Gastroesophageal sphincter (tissue), 4 donors: ENCODE results near the gene THAP11. TPM values are rescaled to one million over a fixed set of nuclear protein-coding genes. Genes with fewer than 3 reads are reported as not detected.
A peak's percentile ranks its signal among the peaks of the same experiment; 100 is the strongest.

Experiments
- ATAC-seq: fragments of 150-250 bp; one replicate; pipeline ENCODE4 v1.9.1; 2016; ENCODE audit warnings: mild to moderate bottlenecking, moderate library complexity
- H3K27ac ChIP-seq, 4 donors: fragments of 200-600 bp; sonication (generic) in 3 of 4; 1 replicate in 3 of 4; 2 replicates in 1 of 4; pipeline ENCODE4 v1.5.1; 2016 to 2019
- H3K27me3 ChIP-seq: fragments of 200-600 bp; sonication (generic); one replicate; pipeline ENCODE4 v1.5.1; 2019
- H3K36me3 ChIP-seq, 2 donors: fragments of 200-600 bp; sonication (generic); one replicate each; pipeline ENCODE4 v1.5.1; 2019; ENCODE audit warnings: control low read depth in 1 of 2
- H3K4me1 ChIP-seq, 3 donors: fragments of 200-600 bp; sonication (generic); 1 replicate in 2 of 3; 2 replicates in 1 of 3; pipeline ENCODE4 v1.5.1; 2016 to 2019; ENCODE audit warnings: control low read depth in 2 of 3
- H3K4me3 ChIP-seq, 2 donors: fragments of 200-600 bp; sonication (generic); one replicate each; pipeline ENCODE4 v1.5.1; 2019; ENCODE audit warnings: mild to moderate bottlenecking in 1 of 2, moderate library complexity in 1 of 2
- H3K9me3 ChIP-seq, 3 donors: fragments of 200-600 bp; sonication (generic); one replicate each; pipeline ENCODE4 v1.5.1; 2017 to 2019; ENCODE audit warnings: control low read depth in 2 of 3
- CTCF ChIP-seq, 4 experiments: fragments of 200-600 bp in 2 of 4; fragments of 450-650 bp in 2 of 4; sonication (generic) in 1 of 4; IDR thresholded peaks; one replicate each; pipeline ENCODE4 v1.5.1; 2017 to 2019; ENCODE audit warnings: antibody characterized with exemption in 4 of 4, mild to moderate bottlenecking in 2 of 4, moderate library complexity in 2 of 4
- EP300 ChIP-seq: sonication (generic); formaldehyde crosslinking; IDR thresholded peaks from one replicate; pipeline ENCODE4 v1.6.1; 2017; ENCODE audit warnings: antibody characterized with exemption, mild to moderate bottlenecking
- POLR2A ChIP-seq, 2 donors: fragments of 450-650 bp; IDR thresholded peaks; one replicate each; pipeline ENCODE4 v1.6.1; 2017; ENCODE audit warnings: antibody characterized with exemption in 2 of 2, mild to moderate bottlenecking in 2 of 2, moderate library complexity in 1 of 2
- POLR2AphosphoS5 ChIP-seq: sonication (generic); formaldehyde crosslinking; IDR thresholded peaks from one replicate; pipeline ENCODE4 v1.6.1; 2017; ENCODE audit warnings: antibody characterized with exemption
- WGBS, 2 donors: methylation state at CpG; one replicate each; pipeline ENCODE4 v1.1.5; 2018; ENCODE audit warnings: low coverage in 1 of 2; 5-methylcytosine and 5-hydroxymethylcytosine counted together
- total RNA-seq, 4 donors: library from RNA; depleted of rRNA; stranded (reverse); fragments of >200 nt; gene quantifications; one replicate each; pipeline ENCODE4 v1.1.0, GENCODE V29; 2016

The THAP11 gene
- total RNA-seq, 4 donors from 2014 or later = 52.6 to 78.0 (median 76.0) TPM

GRCh38 chr16:67884684-67885083, 42.6 kb downstream of the THAP11 start, which contains the start of gene NRN1L:
Gene NRN1L (plus strand): TSS chr16:67884885. CDS start chr16:67884904, 19 bp downstream.
- Histone ChIP-seq H3K27ac (peak within 1 kb of the TSS; percentile 43 to 83 (median 67)), H3K36me3 (peaks cover 0 to 61% of the 10 kb centered on the region in 2 donors), H3K4me1 (peaks cover 0 to 25% (median 8%) of the 10 kb centered on the region in 3 donors), H3K27me3 (no peaks in the 10 kb centered on the region), H3K9me3 (no peaks in the 10 kb centered on the region), H3K4me3 (peak within 1 kb of the TSS in 1 of 2 donors; percentile 35)
- WGBS, 2 donors = 20% methylated on average over 1 of the region's 22 CpGs; no CpG with 5 or more reads in 1 of the 2 donors
- TF ChIP-seq POLR2AphosphoS5 (peak; percentile 71), CTCF (IDR thresholded peaks at IDR 0.05) (no peak), POLR2A (IDR thresholded peaks at IDR 0.05) (peak in 1 of 2 donors; percentile 38)
- ATAC-seq = peak; percentile 98

GRCh38 chr16:67885545-67885944, 43.4 kb downstream of the THAP11 start:
- Histone ChIP-seq H3K4me1 (peaks cover 0 to 25% (median 8%) of the 10 kb centered on the region in 3 donors), H3K36me3 (peaks cover 0 to 53% of the 10 kb centered on the region in 2 donors), H3K4me3 (no peak overlapping the region), H3K27me3 (no peaks in the 10 kb centered on the region), H3K9me3 (no peaks in the 10 kb centered on the region), H3K27ac (peak overlapping the region in 3 of 4 donors; percentile 61 to 83 (median 73))
- no peak for ATAC-seq
- no peak for TF ChIP-seq EP300
- no peak for TF ChIP-seq POLR2AphosphoS5
- TF ChIP-seq POLR2A (IDR thresholded peaks at IDR 0.05) = no peak
- TF ChIP-seq CTCF (IDR thresholded peaks at IDR 0.05) = no peak
- 95 to 100% methylated on average over 4 to 8 of the region's 12 CpGs for WGBS, 2 donors

- Histone ChIP-seq H3K27ac (peak overlapping the region in 1 of 4 donors; percentile 83), H3K36me3 (peaks cover 0 to 48% of the 10 kb centered on the region in 2 donors), H3K27me3 (no peaks in the 10 kb centered on the region), H3K4me3 (no peak overlapping the region), H3K4me1 (peaks cover 0 to 25% (median 8%) of the 10 kb centered on the region in 3 donors), H3K9me3 (no peaks in the 10 kb centered on the region)
- 60 to 100% methylated on average over 1 of the region's 19 CpGs for WGBS, 2 donors
- ATAC-seq = no peak
- TF ChIP-seq EP300 = no peak
- TF ChIP-seq POLR2AphosphoS5 = no peak
- no peak for TF ChIP-seq POLR2A (IDR thresholded peaks at IDR 0.05)
- no peak for TF ChIP-seq CTCF (IDR thresholded peaks at IDR 0.05)
Observed at GRCh38 chr16:67885976-67886375, 43.9 kb downstream of the THAP11 start.

DNA sequence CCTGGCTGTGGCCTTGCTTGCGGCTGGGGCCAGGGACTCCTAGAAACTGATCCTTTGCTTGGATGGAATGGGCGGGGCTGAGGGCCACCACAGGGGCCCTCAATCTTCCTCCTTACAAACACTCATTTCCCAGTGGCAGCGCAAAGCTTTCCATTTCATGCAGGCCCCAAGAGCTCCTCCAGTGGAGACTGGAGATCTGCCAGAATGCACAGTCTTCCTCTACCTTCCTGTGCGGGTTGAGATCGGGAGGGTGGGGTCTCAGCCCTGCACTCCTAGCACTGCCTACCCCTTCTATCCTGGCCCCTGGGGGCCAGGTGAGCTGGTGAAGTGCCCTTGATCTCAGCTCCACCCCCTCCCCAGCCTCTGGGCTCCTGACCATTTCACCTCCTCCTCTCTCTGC, 44.3 kb downstream of the THAP11 start:
- no peaks in the 10 kb centered on the region for H3K27me3 ChIP-seq
- no peak overlapping the region for H3K4me3 ChIP-seq
- H3K9me3 ChIP-seq = no peaks in the 10 kb centered on the region
- no peak for ATAC-seq
- peaks cover 0 to 44% of the 10 kb centered on the region in 2 donors for H3K36me3 ChIP-seq
- WGBS, 2 donors = 100% methylated on average over 1 of the region's 5 CpGs; no CpG with 5 or more reads in 1 of the 2 donors
- H3K4me1 ChIP-seq = peaks cover 0 to 25% (median 8%) of the 10 kb centered on the region in 3 donors
- no peak overlapping the region for H3K27ac ChIP-seq
- TF ChIP-seq POLR2AphosphoS5 (no peak), CTCF (IDR thresholded peaks at IDR 0.05) (no peak), EP300 (no peak), POLR2A (IDR thresholded peaks at IDR 0.05) (no peak)

- TF ChIP-seq POLR2A (IDR thresholded peaks at IDR 0.05) (no peak), POLR2AphosphoS5 (no peak), EP300 (no peak), CTCF (IDR thresholded peaks at IDR 0.05) (no peak)
- no peaks in the 10 kb centered on the region for H3K9me3 ChIP-seq
- H3K4me1 ChIP-seq = peaks cover 0 to 30% (median 8%) of the 10 kb centered on the region in 3 donors
- no peak overlapping the region for H3K4me3 ChIP-seq
- no peaks in the 10 kb centered on the region for H3K27me3 ChIP-seq
- no peak overlapping the region for H3K27ac ChIP-seq
- ATAC-seq = no peak
- H3K36me3 ChIP-seq = peaks cover 0 to 25% of the 10 kb centered on the region in 2 donors
- 83% methylated on average over 2 of the region's 3 CpGs; no CpG with 5 or more reads in 1 of the 2 donors for WGBS, 2 donors
Observed at GRCh38 chr16:67888331-67888730, 46.2 kb downstream of the THAP11 start.
